GM21360 (cell line): ENCODE data around the gene FGF7.
"Not testable (repeated sequence)": the region's sequence is repeated elsewhere in the genome, so short reads cannot be mapped to it uniquely, and the experiment has no call there.

Experiments
- ATAC-seq: cut with Tn5 transposase; IDR thresholded peaks from one replicate; pipeline ENCODE4 v1.9.1; 2021; ENCODE audit warnings: mild to moderate bottlenecking, moderate library complexity; ENCODE audit not compliant: unreplicated experiment

Gene FGF7

GRCh38 chr15:49492830-49493229 lies 69.8 kb downstream of the FGF7 start:
- ATAC-seq = no peak

DNA sequence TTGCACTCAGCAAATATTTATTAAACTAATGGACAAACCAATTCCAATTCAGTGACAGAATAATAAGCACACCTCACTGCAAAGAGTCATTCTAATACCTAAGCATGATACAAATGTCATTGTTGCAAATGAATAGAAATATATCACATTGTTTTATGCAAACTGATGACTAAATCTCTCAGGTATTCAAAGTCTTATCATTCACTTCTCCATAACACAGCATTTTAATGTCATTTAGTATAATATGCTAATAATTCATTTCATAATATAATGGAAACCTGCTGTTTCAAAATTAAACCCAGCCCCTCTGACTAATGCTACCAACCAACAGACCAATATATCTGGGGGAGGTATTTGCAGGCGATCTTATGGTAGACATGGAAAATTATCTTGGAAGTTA lies 71.8 kb downstream of the FGF7 start:
- ATAC-seq = no peak

DNA sequence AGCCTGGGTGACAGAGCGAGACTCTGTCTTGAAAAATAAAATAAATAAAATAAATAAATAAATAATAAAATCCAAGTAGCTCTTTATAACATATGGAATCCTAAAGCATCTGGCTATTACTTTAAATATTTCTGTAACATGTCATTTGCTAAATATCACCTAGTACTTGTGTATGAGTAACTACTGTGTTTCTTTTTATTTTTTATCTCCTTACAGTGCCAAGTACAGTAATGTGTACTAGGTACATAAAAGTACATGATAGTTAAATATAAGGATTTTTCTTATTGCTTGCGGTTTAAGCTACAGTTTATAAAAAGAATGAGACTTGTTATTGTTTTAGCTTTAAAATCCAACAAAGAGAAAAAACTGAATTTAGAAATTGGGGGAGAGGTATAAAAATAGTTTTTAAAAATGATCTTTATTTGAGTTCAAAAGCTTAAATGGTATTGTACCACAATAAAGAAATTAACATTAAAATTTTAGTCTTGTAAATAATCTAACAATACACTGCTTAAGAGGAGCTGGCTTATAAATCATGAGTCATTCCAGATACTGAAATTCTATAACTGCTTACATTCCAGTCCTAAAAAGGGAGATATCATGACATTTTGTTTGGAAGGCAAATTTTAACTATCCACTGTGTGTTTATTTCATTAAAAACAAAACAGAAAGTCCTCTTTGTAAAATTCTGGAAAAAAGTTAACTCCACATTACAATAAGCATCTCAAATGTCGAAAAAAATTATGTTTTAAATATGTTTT lies 73.1 kb downstream of the FGF7 start:
- ATAC-seq = no peak

GRCh38 chr15:49501586-49501985 lies 78.5 kb downstream of the FGF7 start:
- ATAC-seq = no peak

GRCh38 chr15:49506341-49506740 lies 83.3 kb downstream of the FGF7 start:
- no peak for ATAC-seq

DNA sequence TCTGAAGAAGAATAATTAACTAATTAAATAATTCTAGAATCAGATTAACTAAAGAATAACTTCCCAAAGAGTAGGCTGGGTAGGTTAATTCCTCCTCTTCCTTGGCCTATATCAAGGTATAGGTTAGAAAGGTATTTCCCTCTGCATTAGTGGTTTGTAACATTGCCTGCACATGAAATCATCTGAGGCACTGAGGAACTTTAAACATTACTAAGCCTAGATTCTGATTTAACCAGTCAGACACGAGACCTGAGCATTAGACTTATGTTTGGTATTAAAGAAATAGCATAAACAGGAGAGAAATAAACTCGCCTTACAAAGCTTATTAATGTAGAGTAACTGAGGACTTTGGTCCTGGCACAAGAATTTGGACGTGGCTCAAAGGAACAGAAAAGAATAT lies 84.2 kb downstream of the FGF7 start:
- no peak for ATAC-seq

- not testable (repeated sequence) for ATAC-seq
Observed at GRCh38 chr15:49512739-49513138, 89.7 kb downstream of the FGF7 start.

DNA sequence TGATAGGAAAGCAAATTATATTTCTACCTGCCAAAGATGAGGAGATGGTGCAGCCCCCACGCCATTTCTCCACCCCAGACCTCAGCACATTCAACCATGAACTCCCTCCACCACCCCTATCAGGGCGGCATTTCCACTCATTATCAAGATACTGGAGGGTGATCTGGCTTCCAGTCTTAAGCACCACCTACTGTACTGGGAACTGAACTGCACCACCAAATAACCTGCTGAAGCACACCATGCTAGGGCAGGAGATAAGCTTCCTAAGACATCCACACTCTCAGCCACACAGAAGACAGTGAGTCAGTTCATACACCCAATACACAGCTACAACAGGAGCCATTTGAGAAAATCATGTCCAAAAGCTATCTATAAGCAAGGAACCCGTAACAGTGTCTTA lies 98.8 kb downstream of the FGF7 start:
- no peak for ATAC-seq

DNA sequence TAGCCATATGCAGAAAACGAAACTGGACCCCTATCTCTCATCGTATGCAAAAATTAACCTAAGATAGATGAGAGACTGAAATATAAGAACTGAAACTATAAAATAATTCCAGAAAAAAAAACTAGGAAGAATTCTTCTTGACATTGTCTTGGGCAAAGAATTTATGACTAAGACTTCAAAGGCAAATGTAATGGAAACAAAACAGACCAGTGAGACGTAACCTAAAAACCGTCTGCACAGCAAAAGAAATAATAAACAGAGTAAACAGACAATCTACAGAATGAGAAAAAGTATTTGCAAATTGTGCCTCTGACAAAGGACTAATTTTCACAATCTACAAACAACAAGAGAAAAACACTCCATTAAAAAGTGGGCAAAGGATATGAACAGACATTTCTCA lies 105.2 kb downstream of the FGF7 start:
- no peak for ATAC-seq

GRCh38 chr15:49530092-49530491 lies 107.0 kb downstream of the FGF7 start:
- ATAC-seq = no peak
